HG02943 (cell line): Measurements from ENCODE around the gene SERTM1.

ENCODE experiments used
- ATAC-seq: cut with Tn5 transposase; IDR thresholded peaks from one replicate; pipeline ENCODE4 v1.9.1; 2021; ENCODE audit warnings: mild to moderate bottlenecking, low read depth, moderate library complexity; ENCODE audit not compliant: unreplicated experiment

Gene SERTM1

GRCh38 chr13:36673838-36674326, at the start of gene SERTM1:
TSS of gene SERTM1 (plus strand) at chr13:36674020. CDS start at chr13:36695079, 21,059 bp downstream.
- no peak for ATAC-seq

- ATAC-seq = no peak
These were observed 45.3 kb upstream of the SERTM1 start for GRCh38 chr13:36628377-36629056.

GRCh38 chr13:36629057-36629385, 44.8 kb upstream of the SERTM1 start:
- ATAC-seq = no peak

GRCh38 chr13:36630181-36630803, 43.5 kb upstream of the SERTM1 start:
- ATAC-seq = no peak

GRCh38 chr13:36639610-36640009, 34.2 kb upstream of the SERTM1 start:
- no peak for ATAC-seq

- no peak for ATAC-seq
These were observed 23.2 kb upstream of the SERTM1 start for GRCh38 chr13:36650611-36651010.

- no peak for ATAC-seq
These were observed 8.2 kb upstream of the SERTM1 start for GRCh38 chr13:36665630-36666029.

GRCh38 chr13:36666477-36667229, 7.2 kb upstream of the SERTM1 start:
- no peak for ATAC-seq

GRCh38 chr13:36668316-36668715, 5.5 kb upstream of the SERTM1 start:
- ATAC-seq = no peak

GRCh38 chr13:36673352-36673751, 468 bp upstream of the SERTM1 start:
- ATAC-seq = no peak

- ATAC-seq = no peak
These were observed 755 bp downstream of the SERTM1 start for GRCh38 chr13:36674337-36675212.

GRCh38 chr13:36675213-36675536, 1.4 kb downstream of the SERTM1 start:
- no peak for ATAC-seq

GRCh38 chr13:36680913-36681312, 7.1 kb downstream of the SERTM1 start:
- ATAC-seq = no peak

GRCh38 chr13:36681894-36682624, 8.2 kb downstream of the SERTM1 start:
- no peak for ATAC-seq

- no peak for ATAC-seq
These were observed 9.9 kb downstream of the SERTM1 start for GRCh38 chr13:36683701-36684100.

- no peak for ATAC-seq
These were observed 12.1 kb downstream of the SERTM1 start for GRCh38 chr13:36685927-36686326.

GRCh38 chr13:36696410-36697010, 22.7 kb downstream of the SERTM1 start:
- no peak for ATAC-seq

- ATAC-seq = no peak
These were observed 26.4 kb downstream of the SERTM1 start for GRCh38 chr13:36700170-36700569.

- no peak for ATAC-seq
These were observed 32.9 kb downstream of the SERTM1 start for GRCh38 chr13:36706755-36707154.
